DOHH2 (cell line): ENCODE data around the gene OPN1LW.

ENCODE experiments used
- EZH2phosphoT487 ChIP-seq: fragments of 200-600 bp; sonication (generic); IDR thresholded peaks from 2 replicates; pipeline ENCODE4 v1.6.1; 2017; ENCODE audit warnings: borderline replicate concordance, mild to moderate bottlenecking, antibody characterized with exemption, low read length, moderate library complexity, mixed read lengths
- TF ChIP-seq, protein P1 (sequence below): fragments of 200-600 bp; sonication (generic); IDR thresholded peaks from one replicate; pipeline ENCODE4 v1.5.1; 2014; ENCODE audit warnings: antibody characterized with exemption, mild to moderate bottlenecking, low read depth, low read length; ENCODE audit not compliant: poor library complexity, severe bottlenecking

DNA sequence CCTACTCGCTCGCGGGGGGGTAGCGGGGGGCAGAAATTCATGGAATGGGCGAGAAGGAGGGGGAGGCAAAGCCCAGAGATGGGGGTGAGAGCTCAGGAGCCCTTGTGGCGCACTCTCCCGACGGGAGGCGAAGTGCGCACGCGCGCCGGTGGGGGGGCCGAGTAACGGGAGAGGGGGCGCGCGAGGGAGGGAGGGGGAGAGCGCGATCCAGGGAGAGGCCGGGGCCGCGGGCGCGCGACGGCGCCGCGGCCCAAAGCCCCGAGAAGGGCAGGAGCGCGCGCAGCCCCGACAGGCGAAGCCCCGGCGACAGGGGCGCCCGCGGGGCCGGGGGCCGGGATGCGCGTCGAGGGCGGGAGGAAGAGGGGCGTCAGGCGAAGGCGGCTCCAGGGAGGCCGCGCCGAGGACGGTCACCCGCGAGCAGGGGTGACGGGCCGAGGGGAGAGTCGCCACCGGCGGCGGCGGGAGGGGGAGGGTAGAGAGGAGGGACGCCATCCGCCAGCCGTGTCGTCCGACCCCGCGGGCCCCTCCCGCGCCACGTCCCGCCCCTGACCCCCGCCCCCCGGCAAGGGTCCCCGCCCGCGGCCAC lies 46.9 kb upstream of the OPN1LW start:
- TF ChIP-seq, protein P1, sequence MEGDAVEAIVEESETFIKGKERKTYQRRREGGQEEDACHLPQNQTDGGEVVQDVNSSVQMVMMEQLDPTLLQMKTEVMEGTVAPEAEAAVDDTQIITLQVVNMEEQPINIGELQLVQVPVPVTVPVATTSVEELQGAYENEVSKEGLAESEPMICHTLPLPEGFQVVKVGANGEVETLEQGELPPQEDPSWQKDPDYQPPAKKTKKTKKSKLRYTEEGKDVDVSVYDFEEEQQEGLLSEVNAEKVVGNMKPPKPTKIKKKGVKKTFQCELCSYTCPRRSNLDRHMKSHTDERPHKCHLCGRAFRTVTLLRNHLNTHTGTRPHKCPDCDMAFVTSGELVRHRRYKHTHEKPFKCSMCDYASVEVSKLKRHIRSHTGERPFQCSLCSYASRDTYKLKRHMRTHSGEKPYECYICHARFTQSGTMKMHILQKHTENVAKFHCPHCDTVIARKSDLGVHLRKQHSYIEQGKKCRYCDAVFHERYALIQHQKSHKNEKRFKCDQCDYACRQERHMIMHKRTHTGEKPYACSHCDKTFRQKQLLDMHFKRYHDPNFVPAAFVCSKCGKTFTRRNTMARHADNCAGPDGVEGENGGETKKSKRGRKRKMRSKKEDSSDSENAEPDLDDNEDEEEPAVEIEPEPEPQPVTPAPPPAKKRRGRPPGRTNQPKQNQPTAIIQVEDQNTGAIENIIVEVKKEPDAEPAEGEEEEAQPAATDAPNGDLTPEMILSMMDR, result no peak
- TF ChIP-seq EZH2phosphoT487, result no peak
